Liver (tissue), 3 donors: ENCODE results near the gene IGSF22.

Experiments used
- CTCF ChIP-seq: fragments of 150-350 bp; IDR thresholded peaks from 2 replicates; pipeline ENCODE4 v1.5.1; 2017; ENCODE audit warnings: improper control_type of control experiment, low read depth, low read length; ENCODE audit not compliant: missing input control
- EGR1 ChIP-seq, 2 donors: IDR thresholded peaks; 2 replicates each; pipeline ENCODE4 v1.6.1; 2016 to 2018; ENCODE audit warnings: antibody characterized with exemption in 2 of 2, low read depth in 2 of 2
- GABPA ChIP-seq, 2 donors: IDR thresholded peaks in 1 of 2; conservative IDR thresholded peaks in 1 of 2; 2 replicates each; pipeline ENCODE4 v1.6.1; 2016; ENCODE audit warnings: antibody characterized with exemption in 2 of 2, mild to moderate bottlenecking in 1 of 2, moderate library complexity in 1 of 2
- HNF4G ChIP-seq: IDR thresholded peaks from 2 replicates; pipeline ENCODE4 v1.6.1; 2016; ENCODE audit warnings: antibody characterized with exemption
- JUND ChIP-seq, 2 donors: IDR thresholded peaks; 2 replicates each; pipeline ENCODE4 v1.6.1; 2016; ENCODE audit warnings: antibody characterized with exemption in 2 of 2
- MAX ChIP-seq: IDR thresholded peaks from 2 replicates; pipeline ENCODE4 v1.6.1; 2016; ENCODE audit warnings: antibody characterized with exemption
- RAD21 ChIP-seq, 2 donors: IDR thresholded peaks; 2 replicates each; pipeline ENCODE4 v1.6.1; 2016; ENCODE audit warnings: antibody characterized with exemption in 2 of 2, mild to moderate bottlenecking in 2 of 2
- REST ChIP-seq: IDR thresholded peaks from 2 replicates; pipeline ENCODE4 v1.6.1; 2016; ENCODE audit warnings: antibody characterized with exemption, mild to moderate bottlenecking
- SP1 ChIP-seq: IDR thresholded peaks from 2 replicates; pipeline ENCODE4 v1.6.1; 2018; ENCODE audit warnings: antibody characterized with exemption, mild to moderate bottlenecking
- TAF1 ChIP-seq: conservative IDR thresholded peaks from 2 replicates; pipeline ENCODE4 v1.6.1; 2016; ENCODE audit warnings: antibody characterized with exemption, mild to moderate bottlenecking
- donor health status: healthy.
- donor health status: healthy.

GRCh38 chr11:18733202-18733601, 7.2 kb upstream of the IGSF22 start:
- TF ChIP-seq CTCF, result no peak
- no peak for TF ChIP-seq EGR1 (IDR thresholded peaks at IDR 0.05; ENCODE audit: low read depth in 2 of 2)
- no peak for TF ChIP-seq GABPA (IDR thresholded peaks at IDR 0.05 in 1 of 2, conservative IDR thresholded peaks at IDR 0.05 in 1 of 2)
- TF ChIP-seq RAD21 (IDR thresholded peaks at IDR 0.05), result no peak
- no peak for TF ChIP-seq REST
- no peak for TF ChIP-seq TAF1
- TF ChIP-seq JUND (IDR thresholded peaks at IDR 0.05), result no peak
- TF ChIP-seq SP1, result no peak
- TF ChIP-seq HNF4G, result no peak
- TF ChIP-seq MAX, result no peak
